HG02642 (cell line): ENCODE measurements around the gene PPP1CC.
A peak's percentile ranks its signal among the peaks of the same experiment; 100 is the strongest.
"Not testable (repeated sequence)": the region's sequence is repeated elsewhere in the genome, so short reads cannot be mapped to it uniquely, and the experiment has no call there.

Source experiments
- ATAC-seq: cut with Tn5 transposase; IDR thresholded peaks from one replicate; pipeline ENCODE4 v1.9.1; 2021; ENCODE audit warnings: mild to moderate bottlenecking; ENCODE audit not compliant: unreplicated experiment, poor library complexity

PPP1CC gene

DNA sequence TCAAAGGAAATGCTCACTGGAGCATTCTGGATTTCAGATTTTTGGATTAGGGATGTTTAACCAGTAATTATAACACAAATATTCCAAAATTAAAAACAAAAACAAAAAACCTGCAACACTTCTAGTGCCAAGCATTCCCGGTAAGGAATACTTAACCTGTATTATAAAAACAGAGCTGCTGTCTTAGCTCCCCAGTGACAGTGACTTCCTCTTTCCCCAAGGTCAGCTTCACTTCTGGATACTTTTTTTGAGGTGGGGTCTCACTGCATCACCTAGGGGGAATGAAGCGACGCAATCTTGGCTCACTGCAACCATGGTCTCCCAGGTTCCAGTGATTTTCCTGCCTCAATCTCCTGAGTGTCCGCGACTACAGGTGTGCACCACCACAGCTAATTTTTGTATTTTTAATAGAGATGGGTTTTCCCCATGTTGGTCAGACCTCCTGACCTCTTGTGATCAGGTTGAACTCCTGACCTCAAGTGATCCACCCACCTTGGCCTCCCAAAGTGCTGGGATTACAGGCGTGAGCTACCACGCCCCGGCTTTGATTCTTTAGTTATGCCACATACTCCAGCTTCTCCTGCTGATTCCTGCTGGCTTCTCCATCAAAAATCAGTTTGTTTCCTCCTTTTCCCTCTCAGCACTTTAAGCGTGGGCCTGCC lies 15.9 kb downstream of the PPP1CC start:
- no peak for ATAC-seq

- no peak for ATAC-seq
Observed at GRCh38 chr12:110726028-110726427, 16.7 kb downstream of the PPP1CC start.

DNA sequence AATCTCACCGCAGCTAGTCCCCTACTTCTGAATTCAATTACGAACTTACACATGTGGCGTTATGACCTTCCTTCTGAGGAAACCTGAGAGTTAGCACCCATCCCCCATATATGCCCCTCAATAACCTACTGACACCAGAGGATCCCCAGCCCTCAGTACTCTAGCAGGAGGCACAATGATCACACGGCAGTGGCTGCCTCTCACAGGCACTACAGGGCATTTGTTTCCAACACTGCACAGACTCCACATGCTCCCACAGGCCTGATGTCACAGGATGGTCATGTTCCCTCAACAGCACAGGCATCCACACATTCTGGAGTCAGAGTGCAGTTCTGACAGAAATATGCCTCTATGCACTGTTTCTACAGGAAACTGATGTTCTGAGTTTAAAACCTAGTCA lies 17.4 kb downstream of the PPP1CC start:
- no peak for ATAC-seq

DNA sequence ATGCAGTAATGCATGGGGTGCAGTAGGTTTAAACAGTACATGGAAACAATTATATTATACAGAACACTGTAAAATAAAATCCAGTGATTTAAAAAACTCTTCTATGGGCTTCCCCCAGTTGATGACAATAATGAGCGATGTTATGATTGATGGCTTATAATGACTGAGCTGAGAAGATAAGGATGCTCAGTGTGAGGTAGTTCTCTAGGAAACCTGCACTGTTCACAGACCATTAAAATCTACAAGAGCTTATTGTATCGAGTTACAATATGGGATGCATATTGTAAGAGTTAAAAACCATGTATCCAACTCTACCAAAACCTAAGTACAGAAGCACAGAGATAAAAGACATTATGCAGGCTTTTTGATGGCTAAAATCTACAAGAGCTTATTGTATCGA lies 19.8 kb downstream of the PPP1CC start:
- ATAC-seq = not testable (repeated sequence)

- no peak for ATAC-seq
Observed at GRCh38 chr12:110721570-110721969, 21.1 kb downstream of the PPP1CC start.

- no peak for ATAC-seq
Observed at GRCh38 chr12:110720516-110720915, 22.2 kb downstream of the PPP1CC start.

DNA sequence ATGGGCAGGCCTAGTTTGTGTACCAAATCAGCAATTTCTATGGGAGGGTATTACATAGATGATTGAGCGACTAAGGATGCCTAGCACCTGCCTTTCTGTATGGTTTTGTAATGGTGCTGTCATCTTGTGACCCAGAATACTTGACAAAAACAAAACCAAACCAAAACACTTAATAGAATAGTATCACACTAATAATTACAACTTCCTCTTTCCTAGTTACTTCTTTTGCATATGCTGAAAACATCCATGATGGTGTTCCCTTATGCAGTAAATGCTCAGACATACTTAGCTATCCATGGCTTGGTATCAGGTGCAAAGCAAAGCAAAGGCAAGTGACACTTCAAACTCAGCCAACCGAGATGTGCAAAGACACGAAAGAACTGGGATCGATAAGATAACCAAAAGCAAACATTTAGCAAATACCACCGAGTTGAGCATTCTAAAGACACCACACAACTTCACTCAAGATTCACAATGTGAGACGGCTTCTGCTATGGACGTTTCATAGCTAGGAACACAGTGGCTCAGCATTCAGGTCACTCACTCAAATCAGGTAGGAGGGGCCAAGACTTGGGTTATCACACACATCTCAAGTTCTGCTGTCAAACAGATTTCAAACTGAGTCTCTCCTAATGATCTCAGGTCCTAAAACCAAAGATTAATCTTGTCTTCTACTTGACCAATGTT lies 24.3 kb downstream of the PPP1CC start:
- no peak for ATAC-seq

GRCh38 chr12:110717037-110717436 lies 25.7 kb downstream of the PPP1CC start:
- ATAC-seq = no peak

GRCh38 chr12:110708917-110709316 lies 33.8 kb downstream of the PPP1CC start:
- no peak for ATAC-seq

DNA sequence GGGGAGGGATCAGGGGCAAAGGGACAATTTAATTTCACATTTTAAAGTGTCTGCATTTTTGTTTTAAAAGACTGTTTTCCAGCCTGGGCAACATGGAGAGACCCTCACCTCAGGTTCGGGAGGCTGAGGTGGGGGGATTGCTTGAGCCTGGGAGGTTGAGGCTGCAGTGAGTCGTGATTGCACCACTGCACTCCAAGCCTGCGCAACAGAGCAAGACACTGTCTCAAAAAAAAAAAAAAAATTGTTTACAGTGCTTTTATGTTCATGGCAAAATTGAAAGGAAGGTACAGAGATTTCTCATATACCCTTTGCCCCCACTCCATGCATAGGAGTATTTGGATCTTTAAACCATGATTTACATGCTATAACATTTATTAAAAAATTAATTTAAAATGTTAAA lies 37.4 kb downstream of the PPP1CC start:
- no peak for ATAC-seq

GRCh38 chr12:110704750-110705149 lies 37.9 kb downstream of the PPP1CC start:
- ATAC-seq = no peak

DNA sequence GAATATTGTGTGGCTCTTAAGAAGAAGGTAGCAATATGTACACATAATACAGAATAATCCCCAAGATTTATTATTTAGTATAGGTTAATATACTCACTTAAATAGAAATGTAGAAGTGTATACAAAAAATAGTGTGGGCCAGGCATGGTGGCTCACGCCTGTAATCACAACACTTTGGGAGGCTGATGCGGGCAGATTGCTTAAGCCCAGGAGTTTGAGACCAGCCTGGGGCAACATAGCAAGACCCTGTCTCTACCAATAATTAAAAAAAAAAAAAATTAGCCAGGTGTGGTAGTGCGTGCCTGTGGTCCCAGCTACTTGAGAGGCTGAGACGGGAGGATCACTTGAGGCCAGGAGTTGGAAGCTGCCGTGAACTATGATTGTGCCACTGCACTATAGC lies 38.5 kb downstream of the PPP1CC start:
- no peak for ATAC-seq

- ATAC-seq = no peak
Observed at GRCh38 chr12:110702081-110702480, 40.6 kb downstream of the PPP1CC start.

DNA sequence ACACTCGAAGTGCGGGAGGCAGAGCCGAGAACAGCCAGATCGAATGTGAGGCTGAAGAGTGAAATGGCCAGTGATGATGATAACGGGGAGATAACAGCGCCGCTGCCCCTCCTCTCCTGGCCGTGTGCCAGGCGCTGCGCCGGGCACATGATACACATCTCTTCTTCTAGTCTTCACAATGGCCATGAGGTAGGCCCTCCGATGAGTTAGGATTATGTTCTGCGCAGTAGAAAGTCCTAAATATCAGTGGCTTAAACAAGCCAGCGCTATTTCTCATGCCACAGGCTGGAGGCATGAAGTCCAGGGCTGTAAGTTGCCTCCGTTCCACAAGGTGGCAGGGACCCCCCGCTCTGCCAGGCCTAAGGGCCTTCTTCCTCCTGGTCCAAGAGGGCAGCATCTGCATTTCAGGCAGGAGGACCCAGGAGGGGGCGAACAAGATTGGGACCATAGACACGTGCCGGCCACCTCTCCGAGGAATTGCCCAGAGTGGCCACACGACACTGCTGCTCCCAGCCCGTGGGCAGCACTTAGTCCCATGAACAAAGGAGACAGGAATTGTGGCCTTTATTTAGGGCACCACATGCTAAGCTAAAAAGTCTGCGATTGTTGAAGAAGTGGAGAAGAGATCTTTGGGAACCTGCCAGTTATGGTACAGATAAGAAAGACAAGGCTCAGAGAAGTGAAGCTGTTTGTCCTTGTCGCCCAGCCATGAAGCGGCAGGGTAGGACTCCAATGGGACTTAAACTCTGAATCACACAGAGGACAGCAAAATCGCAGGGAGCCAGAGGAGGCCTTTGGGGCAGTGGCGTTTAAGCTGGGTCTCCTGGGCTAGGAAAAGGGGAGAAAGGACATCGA lies 42.9 kb downstream of the PPP1CC start:
- no peak for ATAC-seq

- peak; percentile 84 for ATAC-seq
Observed at GRCh38 chr12:110698171-110698902, 44.4 kb downstream of the PPP1CC start.

DNA sequence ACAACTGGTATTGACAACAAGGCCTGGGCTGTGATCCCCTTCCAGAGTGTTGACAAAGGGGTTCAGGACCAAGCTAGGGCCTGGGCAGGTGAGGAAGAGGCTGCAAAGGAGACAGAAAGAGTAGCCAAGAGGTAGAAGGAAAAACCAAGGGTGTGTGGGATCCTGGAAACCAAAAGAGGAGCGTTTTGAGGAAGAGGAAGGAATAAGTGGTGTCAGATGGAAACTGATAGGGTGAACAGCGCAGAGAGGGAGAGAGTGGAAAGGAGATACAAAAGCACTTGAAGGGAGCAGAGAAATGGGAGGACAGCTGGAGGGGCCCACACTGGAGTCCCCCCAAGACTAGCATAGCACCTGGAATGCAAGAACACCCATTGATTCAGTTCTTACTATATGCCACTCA lies 45.5 kb downstream of the PPP1CC start:
- no peak for ATAC-seq

GRCh38 chr12:110696283-110696682 lies 46.4 kb downstream of the PPP1CC start:
- no peak for ATAC-seq

- ATAC-seq = no peak
Observed at GRCh38 chr12:110694330-110694901, 48.3 kb downstream of the PPP1CC start.

DNA sequence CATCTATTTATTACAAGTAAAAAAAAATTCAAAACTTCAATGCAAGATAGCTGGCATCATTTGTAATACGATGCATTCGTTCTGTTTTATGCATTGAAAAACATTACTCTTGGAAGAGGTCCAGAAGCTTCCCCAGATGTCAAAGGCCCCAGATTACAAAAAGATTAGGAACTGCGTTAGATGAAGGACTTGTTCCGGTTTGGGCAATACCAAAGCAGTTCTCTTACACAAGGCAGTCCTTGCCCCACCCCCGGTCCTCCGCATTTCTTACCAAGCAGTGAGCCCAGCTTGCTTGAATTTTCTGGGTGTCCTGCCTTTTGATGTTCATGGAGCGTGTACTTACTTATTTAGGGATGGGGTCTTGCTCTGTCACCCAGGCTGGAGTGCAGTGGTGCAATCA lies 49.0 kb downstream of the PPP1CC start:
- no peak for ATAC-seq

DNA sequence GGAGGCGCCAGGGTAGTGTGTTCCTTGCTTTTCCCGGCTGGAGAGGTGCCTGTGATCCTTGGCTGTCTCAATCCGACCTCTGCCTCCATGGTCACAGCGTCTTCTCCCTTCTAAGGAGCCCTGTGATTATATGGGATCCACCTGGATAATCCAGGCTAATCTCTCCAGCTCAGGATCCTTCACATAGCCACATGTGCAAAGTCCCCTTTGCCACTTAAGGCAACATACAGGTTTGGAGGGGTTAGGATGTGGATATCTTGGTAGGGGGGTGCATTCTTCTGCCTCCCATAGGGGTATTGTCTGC lies 52.6 kb downstream of the PPP1CC start:
- ATAC-seq = no peak
